ENCODE data around the gene EIF4G3. TPM values are rescaled to one million over a fixed set of nuclear protein-coding genes. Genes with fewer than 3 reads are reported as not detected.

Gene EIF4G3
- polyA plus RNA-seq, 1 donor (not counting 4 experiments of a cell fraction or from before 2014, with no cell fraction given): 44.6 TPM

GRCh38 chr1:20974069-20974468 lies 202.6 kb downstream of the EIF4G3 start:
- Histone ChIP-seq H3K27ac (ENCODE audit: control insufficient read depth, insufficient read depth, low read length) (no peak overlapping the region), H3K27me3 (ENCODE audit: control insufficient read depth, extremely low read depth, insufficient read depth, low read length) (no peaks in the 10 kb centered on the region), H4K20me1 (ENCODE audit: control insufficient read depth, extremely low read depth, insufficient read depth, low read length) (no peaks in the 10 kb centered on the region), H3K79me2 (ENCODE audit: control insufficient read depth, insufficient read depth, low read length) (no peaks in the 10 kb centered on the region), H3K9ac (ENCODE audit: control insufficient read depth, extremely low read depth, insufficient read depth, low read length) (no peak overlapping the region), H3K9me3 (ENCODE audit: control insufficient read depth, low read depth, low read length) (no peaks in the 10 kb centered on the region), H3K4me1 (ENCODE audit: control insufficient read depth, extremely low read depth, insufficient read depth, low read length) (peaks cover 8% of the 10 kb centered on the region), H3K4me3 (ENCODE audit: control insufficient read depth in 2 of 3, extremely low read depth in 1 of 3, insufficient read depth in 2 of 3, low read depth in 1 of 3, low read length in 3 of 3) (no peak overlapping the region), H3K9me1 (ENCODE audit: control insufficient read depth, extremely low read depth, insufficient read depth, low read length) (no peaks in the 10 kb centered on the region), H3K36me3 (ENCODE audit: control insufficient read depth in 2 of 2, extremely low read depth in 1 of 2, insufficient read depth in 2 of 2, low read length in 2 of 2) (peaks cover 4 to 5% of the 10 kb centered on the region in 2 experiments), H2AFZ (ENCODE audit: control insufficient read depth, low read length) (no peak overlapping the region), H3K4me2 (ENCODE audit: control insufficient read depth, extremely low read depth, insufficient read depth, low read depth, low read length) (no peak overlapping the region)
- DNase-seq (ENCODE audit: low read depth, low spot score): no peak
- no peak for FAIRE-seq
- TF ChIP-seq EZH2 (IDR thresholded peaks at IDR 0.05; ENCODE audit: low read length) (no peak), CTCF (optimal IDR thresholded peaks at IDR 0.05 in 1 of 3, IDR thresholded peaks at IDR 0.05 in 1 of 3, conservative IDR thresholded peaks at IDR 0.05 in 1 of 3; ENCODE audit: extremely low read depth in 1 of 3, insufficient read depth in 2 of 3, low read length in 3 of 3) (no peak)
- dilution Hi-C loops (cut with MboI; ENCODE audit: extremely low pct_ligation_motif_present, low sequenced_read_pairs): no loop called here

- no peak overlapping the region for H3K4me3 ChIP-seq (ENCODE audit: control insufficient read depth in 2 of 3, extremely low read depth in 1 of 3, insufficient read depth in 2 of 3, low read depth in 1 of 3, low read length in 3 of 3)
- dilution Hi-C loops (cut with MboI; ENCODE audit: extremely low pct_ligation_motif_present, low sequenced_read_pairs): no loop called here
- H4K20me1 ChIP-seq (ENCODE audit: control insufficient read depth, extremely low read depth, insufficient read depth, low read length): no peaks in the 10 kb centered on the region
- H3K4me1 ChIP-seq (ENCODE audit: control insufficient read depth, extremely low read depth, insufficient read depth, low read length): peaks cover 8% of the 10 kb centered on the region
- H3K27me3 ChIP-seq (ENCODE audit: control insufficient read depth, extremely low read depth, insufficient read depth, low read length): no peaks in the 10 kb centered on the region
- DNase-seq (ENCODE audit: low read depth, low spot score) (no peak), FAIRE-seq (no peak)
- no peaks in the 10 kb centered on the region for H3K9me3 ChIP-seq (ENCODE audit: control insufficient read depth, low read depth, low read length)
- H2AFZ ChIP-seq (ENCODE audit: control insufficient read depth, low read length): no peak overlapping the region
- no peaks in the 10 kb centered on the region for H3K79me2 ChIP-seq (ENCODE audit: control insufficient read depth, insufficient read depth, low read length)
- H3K9me1 ChIP-seq (ENCODE audit: control insufficient read depth, extremely low read depth, insufficient read depth, low read length): no peaks in the 10 kb centered on the region
- peaks cover 4 to 8% of the 10 kb centered on the region in 2 experiments for H3K36me3 ChIP-seq (ENCODE audit: control insufficient read depth in 2 of 2, extremely low read depth in 1 of 2, insufficient read depth in 2 of 2, low read length in 2 of 2)
- peak overlapping the region; percentile 0 for H3K27ac ChIP-seq (ENCODE audit: control insufficient read depth, insufficient read depth, low read length)
- no peak overlapping the region for H3K4me2 ChIP-seq (ENCODE audit: control insufficient read depth, extremely low read depth, insufficient read depth, low read depth, low read length)
- TF ChIP-seq EZH2 (IDR thresholded peaks at IDR 0.05; ENCODE audit: low read length) (no peak), CTCF (optimal IDR thresholded peaks at IDR 0.05 in 1 of 3, IDR thresholded peaks at IDR 0.05 in 1 of 3, conservative IDR thresholded peaks at IDR 0.05 in 1 of 3; ENCODE audit: extremely low read depth in 1 of 3, insufficient read depth in 2 of 3, low read length in 3 of 3) (no peak)
- no peak overlapping the region for H3K9ac ChIP-seq (ENCODE audit: control insufficient read depth, extremely low read depth, insufficient read depth, low read length)
Measured at GRCh38 chr1:20972855-20973254, 203.8 kb downstream of the EIF4G3 start.
